B cell (primary cell): Measurements from ENCODE around the gene NKX6-2. TPM values are rescaled to one million over a fixed set of nuclear protein-coding genes. Genes with fewer than 3 reads are reported as not detected.

Experiments
- ATAC-seq: fragments of 200-7000 bp; cut with Tn5 transposase; one replicate; pipeline ENCODE4 v1.10.0; 2021; ENCODE audit warnings: low read depth, mild to moderate bottlenecking, moderate number of reproducible peaks, moderate library complexity
- CTCF ChIA-PET: fragments of 350-600 bp; sonication (Branson Sonifier 250); formaldehyde crosslinking; loops from one replicate; lab custom pipeline; 2021; ENCODE audit warnings: antibody characterized with exemption, inconsistent platforms; lab: Charles Lee
- POLR2A ChIA-PET: fragments of 350-600 bp; sonication (Branson Sonifier 250); formaldehyde crosslinking; loops from one replicate; lab custom pipeline; 2021; ENCODE audit warnings: antibody characterized with exemption; lab: Charles Lee
- DNase-seq: peaks from one replicate; pipeline ENCODE4 v3.0.0; 2013
- H2AFZ ChIP-seq: 2 replicates; pipeline ENCODE4 v1.6.1; 2012; ENCODE audit warnings: mild to moderate bottlenecking, low read depth, low read length; ENCODE audit not compliant: insufficient read depth, poor library complexity, severe bottlenecking
- H3K27ac ChIP-seq, 2 donors: 1 replicate in 1 of 2; 2 replicates in 1 of 2; pipeline ENCODE4 v1.5.1; 2012 to 2013; ENCODE audit warnings: low read length in 2 of 2, mild to moderate bottlenecking in 2 of 2, moderate library complexity in 1 of 2
- H3K27me3 ChIP-seq, 4 experiments: fragments of 200-600 bp in 1 of 4; sonication (generic) in 1 of 4; replicated peaks in 1 of 4; 1 replicate in 2 of 4; 2 replicates in 2 of 4; pipeline versions ENCODE4 v1.6.1 to v1.7.0; 2013 to 2016; ENCODE audit warnings: low read length in 3 of 4, mild to moderate bottlenecking in 2 of 4, mixed read lengths in 1 of 4, moderate library complexity in 1 of 4; ENCODE audit not compliant: insufficient read depth in 4 of 4, control insufficient read depth in 3 of 4; ENCODE audit errors: control extremely low read depth in 1 of 4
- H3K36me3 ChIP-seq, 2 experiments: replicated peaks in 1 of 2; 1 replicate in 1 of 2; 2 replicates in 1 of 2; pipeline versions ENCODE4 v1.6.1 to v1.7.1; 2013; ENCODE audit warnings: low read length in 1 of 2; ENCODE audit not compliant: insufficient read depth in 2 of 2, control insufficient read depth in 1 of 2; ENCODE audit errors: control extremely low read depth in 1 of 2, extremely low read depth in 1 of 2
- H3K4me1 ChIP-seq, 2 donors: fragments of 200-600 bp in 1 of 2; sonication (generic) in 1 of 2; 1 replicate in 1 of 2; 2 replicates in 1 of 2; pipeline versions ENCODE4 v1.5.1 to v1.6.1; 2013 to 2017; ENCODE audit warnings: low read length in 2 of 2; ENCODE audit not compliant: control insufficient read depth in 2 of 2, insufficient read depth in 2 of 2
- H3K4me2 ChIP-seq: replicated peaks from 2 replicates; pipeline ENCODE3; 2012; ENCODE audit warnings: mild to moderate bottlenecking, low read depth, low read length; ENCODE audit not compliant: poor library complexity, severe bottlenecking
- H3K4me3 ChIP-seq, 5 experiments: fragments of 200-600 bp in 1 of 5; sonication (generic) in 1 of 5; 1 replicate in 3 of 5; 2 replicates in 2 of 5; pipeline versions ENCODE4 v1.5.1 to v1.7.0; 2011 to 2016; ENCODE audit warnings: low read length in 4 of 5, mild to moderate bottlenecking in 4 of 5, low read depth in 2 of 5, control low read depth in 1 of 5, moderate library complexity in 1 of 5; ENCODE audit not compliant: insufficient read depth in 1 of 5; ENCODE audit errors: control extremely low read depth in 1 of 5, extremely low read depth in 1 of 5
- H3K79me2 ChIP-seq: fragments of 200-600 bp; sonication (generic); one replicate; pipeline ENCODE4 v1.6.0; 2016; ENCODE audit warnings: low read length; ENCODE audit not compliant: control insufficient read depth, insufficient read depth
- H3K9ac ChIP-seq: fragments of 200-600 bp; sonication (generic); 2 replicates; pipeline ENCODE4 v1.6.1; 2017; ENCODE audit warnings: mild to moderate bottlenecking, low read length, moderate library complexity
- H3K9me3 ChIP-seq, 3 donors: one replicate each; pipeline versions ENCODE4 v1.6.1 to v1.7.1; 2013; ENCODE audit warnings: low read length in 2 of 3; ENCODE audit not compliant: control insufficient read depth in 2 of 3, insufficient read depth in 1 of 3; ENCODE audit errors: control extremely low read depth in 1 of 3
- H4K20me1 ChIP-seq: 2 replicates; pipeline ENCODE4 v1.6.0; 2012; ENCODE audit warnings: mild to moderate bottlenecking, low read length; ENCODE audit not compliant: insufficient read depth, control insufficient read depth, poor library complexity, severe bottlenecking
- H3K27ac Mint-ChIP-seq: one replicate; pipeline ENCODE4 v1.8.0; 2021; ENCODE audit warnings: mixed read lengths
- H3K27me3 Mint-ChIP-seq: one replicate; pipeline ENCODE4 v1.8.0; 2021; ENCODE audit warnings: mixed read lengths
- H3K4me1 Mint-ChIP-seq: one replicate; pipeline ENCODE4 v1.8.0; 2021; ENCODE audit warnings: mixed read lengths
- H3K4me3 Mint-ChIP-seq: one replicate; pipeline ENCODE4 v1.8.0; 2021; ENCODE audit warnings: mixed read lengths
- H3K9me3 Mint-ChIP-seq: one replicate; pipeline ENCODE4 v1.8.0; 2022; ENCODE audit warnings: mixed read lengths; ENCODE audit not compliant: insufficient read depth
- EZH2 ChIP-seq: IDR thresholded peaks from 2 replicates; pipeline ENCODE4 v1.6.1; 2012; ENCODE audit warnings: borderline replicate concordance, low read depth, mild to moderate bottlenecking, moderate library complexity, low read length; ENCODE audit not compliant: insufficient read depth, poor library complexity, severe bottlenecking
- WGBS: methylation state at CpG from one replicate; pipeline ENCODE4 v1.1.5; 2013; ENCODE audit warnings: missing lambda C conversion rate; ENCODE audit not compliant: insufficient coverage; 5-methylcytosine and 5-hydroxymethylcytosine counted together
- intact Hi-C: fragments of 100-400 bp; cut with micrococcal nuclease; formaldehyde crosslinking; loops from one replicate; pipeline ENCODE4 v1.10.0; 2022
- polyA plus RNA-seq: library from polyadenylated mRNA; depleted of rRNA; stranded (reverse); fragments of >200 nt; gene quantifications from 2 replicates; pipeline ENCODE4 v1.2.3, GENCODE V29; 2012
- total RNA-seq, 2 donors: library from RNA; stranded (reverse); fragments of 120-200 nt in 1 of 2; gene quantifications; 1 replicate in 1 of 2; 2 replicates in 1 of 2; pipeline versions ENCODE4 v1.2.3 to v1.2.4, GENCODE V29; 2013 to 2022
- TF ChIP-seq, protein P1 (sequence below): fragments of 200-600 bp; IDR thresholded peaks from one replicate; pipeline ENCODE4 v1.8.0; 2022; ENCODE audit warnings: antibody characterized with exemption, mild to moderate bottlenecking

Gene NKX6-2
- total and polyA plus RNA-seq, 2 donors (not counting 1 experiment from before 2014, with no cell fraction given) = not detected

DNA sequence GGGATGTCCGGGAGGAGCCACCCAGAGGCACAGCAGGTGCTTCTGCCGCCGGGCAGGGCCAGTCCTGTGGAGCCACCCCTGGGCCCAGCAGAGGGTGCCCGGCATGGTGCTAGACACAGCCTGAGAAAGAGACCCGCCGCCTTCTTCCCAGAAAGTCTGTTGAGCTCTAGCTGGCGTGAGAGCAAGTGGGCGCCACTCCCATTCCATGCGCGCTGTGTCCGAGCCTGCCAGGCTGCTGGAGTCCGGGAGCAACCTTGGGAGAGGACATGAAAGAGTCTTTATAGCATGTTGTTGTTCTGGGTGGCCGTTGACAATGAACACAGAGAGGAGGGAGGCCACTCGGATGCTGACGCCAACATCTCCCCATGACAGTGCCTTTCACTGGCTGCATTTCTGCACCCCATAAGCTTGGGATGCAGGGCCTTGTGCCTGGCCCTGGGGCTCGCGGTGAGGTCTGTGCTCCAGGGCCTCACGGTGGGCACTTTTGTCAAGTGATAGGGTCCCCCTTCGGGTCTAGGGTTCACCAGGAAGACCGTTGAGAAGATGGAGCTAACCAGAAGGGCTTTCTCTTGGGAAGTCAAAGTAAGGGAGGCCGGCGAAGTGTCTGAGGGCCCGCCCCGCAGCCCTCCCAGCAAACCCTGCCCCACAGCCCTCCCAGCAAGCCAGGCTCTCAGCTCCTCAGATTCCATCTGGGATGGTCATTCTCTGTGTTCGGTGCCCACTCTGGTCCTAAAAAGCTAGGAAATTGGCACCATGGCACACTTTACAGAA lies 47.3 kb downstream of the NKX6-2 start:
- intact Hi-C loops = no loop called here
- Histone ChIP-seq H3K9ac (no peak overlapping the region), H3K79me2 (no peaks in the 10 kb centered on the region), H4K20me1 (peaks cover 3% of the 10 kb centered on the region), H3K27ac (no peak overlapping the region), H2AFZ (no peak overlapping the region), H3K4me1 (no peaks in the 10 kb centered on the region), H3K4me3 (no peak overlapping the region), H3K27me3 (no peaks in the 10 kb centered on the region), H3K9me3 (no peaks in the 10 kb centered on the region), H3K36me3 (peaks cover 0 to under 1% of the 10 kb centered on the region in 2 experiments), H3K4me2 (no peak overlapping the region)
- H3K27ac Mint-ChIP-seq = no peak overlapping the region
- H3K9me3 Mint-ChIP-seq = no peaks in the 10 kb centered on the region
- WGBS = 97% methylated on average over 25 of the region's 25 CpGs
- ChIA-PET POLR2A (no interaction called here), CTCF (no interaction called here)
- TF ChIP-seq, protein P1, sequence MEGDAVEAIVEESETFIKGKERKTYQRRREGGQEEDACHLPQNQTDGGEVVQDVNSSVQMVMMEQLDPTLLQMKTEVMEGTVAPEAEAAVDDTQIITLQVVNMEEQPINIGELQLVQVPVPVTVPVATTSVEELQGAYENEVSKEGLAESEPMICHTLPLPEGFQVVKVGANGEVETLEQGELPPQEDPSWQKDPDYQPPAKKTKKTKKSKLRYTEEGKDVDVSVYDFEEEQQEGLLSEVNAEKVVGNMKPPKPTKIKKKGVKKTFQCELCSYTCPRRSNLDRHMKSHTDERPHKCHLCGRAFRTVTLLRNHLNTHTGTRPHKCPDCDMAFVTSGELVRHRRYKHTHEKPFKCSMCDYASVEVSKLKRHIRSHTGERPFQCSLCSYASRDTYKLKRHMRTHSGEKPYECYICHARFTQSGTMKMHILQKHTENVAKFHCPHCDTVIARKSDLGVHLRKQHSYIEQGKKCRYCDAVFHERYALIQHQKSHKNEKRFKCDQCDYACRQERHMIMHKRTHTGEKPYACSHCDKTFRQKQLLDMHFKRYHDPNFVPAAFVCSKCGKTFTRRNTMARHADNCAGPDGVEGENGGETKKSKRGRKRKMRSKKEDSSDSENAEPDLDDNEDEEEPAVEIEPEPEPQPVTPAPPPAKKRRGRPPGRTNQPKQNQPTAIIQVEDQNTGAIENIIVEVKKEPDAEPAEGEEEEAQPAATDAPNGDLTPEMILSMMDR = no peak
- TF ChIP-seq EZH2 = no peak
- DNase-seq (no peak), ATAC-seq (no peak)
- no peak overlapping the region for H3K4me3 Mint-ChIP-seq
- H3K4me1 Mint-ChIP-seq = no peaks in the 10 kb centered on the region
- H3K27me3 Mint-ChIP-seq = no peaks in the 10 kb centered on the region

DNA sequence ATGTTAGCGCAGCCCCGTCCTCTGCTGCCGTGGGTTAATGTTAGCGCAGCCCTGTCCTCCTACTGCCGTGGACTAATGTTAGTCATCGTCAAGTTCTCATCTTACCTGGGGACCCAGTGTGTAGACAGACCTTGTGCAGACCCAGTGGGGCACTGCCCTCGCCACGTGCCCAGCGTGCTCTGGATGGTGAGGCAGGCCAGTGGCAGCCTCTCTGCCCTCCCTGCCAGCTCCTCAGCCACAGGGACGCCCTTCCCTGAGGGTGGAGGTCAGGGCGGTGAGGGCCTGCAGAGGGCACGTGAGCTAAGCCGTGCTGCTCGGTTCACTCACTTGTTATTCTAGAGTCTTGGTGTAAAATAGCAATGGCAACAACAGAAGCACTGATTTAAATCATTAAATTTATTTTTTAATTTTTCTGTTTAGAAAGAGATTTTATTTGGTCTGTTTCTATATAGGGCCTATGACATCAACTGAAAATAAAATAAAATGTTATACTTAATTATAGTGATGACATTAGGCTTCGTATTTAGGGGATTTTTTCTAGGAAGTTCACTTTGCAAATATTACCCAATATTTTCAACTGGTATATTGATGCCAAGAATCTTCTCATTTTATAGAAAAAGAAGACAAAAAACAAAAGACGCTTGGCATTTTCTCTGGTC lies 48.4 kb downstream of the NKX6-2 start:
- Histone ChIP-seq H4K20me1 (no peaks in the 10 kb centered on the region), H3K79me2 (no peaks in the 10 kb centered on the region), H2AFZ (no peak overlapping the region), H3K27me3 (no peaks in the 10 kb centered on the region), H3K9me3 (no peaks in the 10 kb centered on the region), H3K4me1 (no peaks in the 10 kb centered on the region), H3K4me2 (no peak overlapping the region), H3K27ac (no peak overlapping the region), H3K36me3 (peaks cover 0 to 3% of the 10 kb centered on the region in 2 experiments), H3K9ac (no peak overlapping the region), H3K4me3 (no peak overlapping the region)
- no peak for DNase-seq
- Mint-ChIP-seq H3K27ac (no peak overlapping the region), H3K27me3 (no peaks in the 10 kb centered on the region), H3K4me3 (no peak overlapping the region), H3K9me3 (no peaks in the 10 kb centered on the region), H3K4me1 (no peaks in the 10 kb centered on the region)
- CTCF ChIA-PET = no interaction called here
- ATAC-seq = no peak
- WGBS = 98% methylated on average over 9 of the region's 16 CpGs
- intact Hi-C loops = no loop called here
- TF ChIP-seq EZH2 = no peak
- TF ChIP-seq, protein P1 = no peak
- POLR2A ChIA-PET = no interaction called here
